HepG2 (cell line): ENCODE results near the gene NKX6-2. TPM values are rescaled to one million over a fixed set of nuclear protein-coding genes. Genes with fewer than 3 reads are reported as not detected.

ENCODE experiments used
- ATAC-seq: fragments of 200-7000 bp; cut with Tn5 transposase; 3 replicates; pipeline ENCODE4 v1.9.1; 2020; ENCODE audit warnings: mild to moderate bottlenecking, moderate library complexity
- BruUV-seq: library from RNA; stranded (reverse); fragments of 400-500 nt; replicated peaks from 2 replicates; lab custom pipeline; 2021; lab: Mats Ljungman, UMichigan
- CTCF ChIA-PET: fragments of 300-600 bp; formaldehyde crosslinking; extraction: SDS; loops from one replicate; lab custom pipeline; 2021; ENCODE audit warnings: low total read pairs, inconsistent platforms, low intra/inter-chr PET ratio; lab: Yijun Ruan, JAX
- POLR2A ChIA-PET: fragments of 350-600 bp; sonication (Branson Sonifier 250); formaldehyde crosslinking; loops from one replicate; lab custom pipeline; 2020; ENCODE audit warnings: antibody characterized with exemption, inconsistent platforms; lab: Yijun Ruan, JAX
- DNase-seq: peaks from one replicate; pipeline ENCODE4 v3.0.0-alpha.2; 2015; ENCODE audit warnings: low spot score
- FAIRE-seq: peaks from 3 replicates; lab custom pipeline; 2011; peaks lifted over from hg19 to GRCh38; lab: Jason Lieb, UNC
- H2AFZ ChIP-seq: one replicate; pipeline ENCODE4 v1.6.1; 2011; ENCODE audit warnings: low read length, inconsistent platforms
- H3K27ac ChIP-seq: fragments of 300-600 bp; 3 replicates; pipeline ENCODE4 v1.8.0; 2011; ENCODE audit warnings: mixed run types, mild to moderate bottlenecking, mixed read lengths, low read length, inconsistent platforms; ENCODE audit not compliant: insufficient read depth; ENCODE audit errors: extremely low read length
- H3K27me3 ChIP-seq, 2 experiments: fragments of 200-600 bp in 1 of 2; 2 replicates in 1 of 2; 3 replicates in 1 of 2; pipeline versions ENCODE4 v1.6.0 to v1.8.0; 2011; ENCODE audit warnings: low read length in 2 of 2, mild to moderate bottlenecking in 2 of 2, moderate library complexity in 2 of 2, inconsistent platforms in 1 of 2; ENCODE audit not compliant: insufficient read depth in 2 of 2, control insufficient read depth in 1 of 2
- H3K36me3 ChIP-seq, 2 experiments: fragments of 200-600 bp in 1 of 2; replicated peaks in 1 of 2; 2 replicates in 1 of 2; 3 replicates in 1 of 2; pipeline versions ENCODE4 v1.5.1 to v1.8.0; 2011; ENCODE audit warnings: low read length in 2 of 2, inconsistent platforms in 1 of 2; ENCODE audit not compliant: insufficient read depth in 2 of 2, control insufficient read depth in 1 of 2
- H3K4me1 ChIP-seq: 2 replicates; pipeline ENCODE4 v1.5.1; 2012; ENCODE audit warnings: low read length, inconsistent platforms; ENCODE audit not compliant: insufficient read depth
- H3K4me2 ChIP-seq: 2 replicates; pipeline ENCODE4 v1.6.0; 2011; ENCODE audit warnings: low read depth, low read length, inconsistent platforms
- H3K4me3 ChIP-seq, 3 experiments: fragments of 200-600 bp in 1 of 3; sonication (generic), shearing (Covaris generic) in 1 of 3; replicated peaks in 1 of 3; 2 replicates each; pipeline ENCODE4 v1.5.1; 2011 to 2016; ENCODE audit warnings: low read length in 3 of 3, inconsistent platforms in 2 of 3, low read depth in 2 of 3, mild to moderate bottlenecking in 2 of 3, control low read depth in 1 of 3, mixed read lengths in 1 of 3; ENCODE audit not compliant: insufficient read depth in 1 of 3
- H3K79me2 ChIP-seq: one replicate; pipeline ENCODE4 v1.6.1; 2011; ENCODE audit warnings: low read length, inconsistent platforms; ENCODE audit not compliant: insufficient read depth
- H3K9ac ChIP-seq: 2 replicates; pipeline ENCODE4 v1.6.0; 2011; ENCODE audit warnings: mild to moderate bottlenecking, low read depth, low read length, inconsistent platforms; ENCODE audit not compliant: insufficient read depth
- H3K9me3 ChIP-seq: 2 replicates; pipeline ENCODE4 v1.5.1; 2012; ENCODE audit warnings: mild to moderate bottlenecking, low read length
- H4K20me1 ChIP-seq: 2 replicates; pipeline ENCODE4 v1.6.0; 2011; ENCODE audit warnings: inconsistent platforms, mild to moderate bottlenecking, low read length, moderate library complexity; ENCODE audit not compliant: insufficient read depth
- HDAC6 ChIP-seq: fragments of 200-600 bp; sonication (generic); IDR thresholded peaks from 2 replicates; pipeline ENCODE4 v1.7.0; 2017; ENCODE audit warnings: mild to moderate bottlenecking, antibody characterized with exemption, low read length, low read depth
- HNRNPK ChIP-seq: fragments of 200-400 bp; formaldehyde crosslinking; IDR thresholded peaks from 2 replicates; pipeline ENCODE4 v1.6.1; 2018; ENCODE audit warnings: low read length, low read depth, moderate library complexity, mild to moderate bottlenecking; ENCODE audit not compliant: poor library complexity, severe bottlenecking
- PHF5A ChIP-seq: IDR thresholded peaks from one replicate; pipeline ENCODE4 v1.6.1; 2018; ENCODE audit warnings: low read depth, missing genetic modification reagents; ENCODE audit not compliant: unreplicated experiment
- RARA ChIP-seq: IDR thresholded peaks from 2 replicates; pipeline ENCODE4 v1.6.1; 2016; ENCODE audit warnings: missing genetic modification reagents, missing compliant biosample characterization
- SIN3B ChIP-seq: fragments of 150-350 bp; IDR thresholded peaks from 2 replicates; pipeline ENCODE4 v1.6.1; 2014; ENCODE audit warnings: low read length
- ZNF224 ChIP-seq: sonication (generic); formaldehyde crosslinking; IDR thresholded peaks from 2 replicates; pipeline ENCODE4 v1.5.0; 2020; ENCODE audit warnings: mild to moderate bottlenecking, missing genetic modification reagents
- ZNF460 ChIP-seq: sonication (generic); formaldehyde crosslinking; IDR thresholded peaks from 2 replicates; pipeline ENCODE4 v1.5.1; 2020; ENCODE audit warnings: missing genetic modification reagents, mild to moderate bottlenecking, borderline replicate concordance
- ZNF660 ChIP-seq: sonication (generic); formaldehyde crosslinking; IDR thresholded peaks from 2 replicates; pipeline ENCODE4 v1.5.1; 2020; ENCODE audit warnings: mild to moderate bottlenecking, low read depth, missing genetic modification reagents, borderline replicate concordance
- WGBS: methylation state at CpG from one replicate; pipeline ENCODE4 v1.1.6; 2017; ENCODE audit warnings: low lambda C conversion rate; 5-methylcytosine and 5-hydroxymethylcytosine counted together
- in situ Hi-C: cut with HindIII; loops from 2 replicates; pipeline ENCODE4 v1.10.0; 2017; ENCODE audit warnings: low pct_unique_long_range_greater_than_20kb; ENCODE audit not compliant: extremely low pct_ligation_motif_present
- intact Hi-C: fragments of 100-400 bp; cut with micrococcal nuclease; formaldehyde crosslinking; loops from one replicate; pipeline ENCODE4 v1.10.0; 2022; ENCODE audit not compliant: unreplicated experiment
- polyA plus RNA-seq, 8 experiments: library from polyadenylated mRNA; depleted of rRNA in 3 of 8; stranded (reverse) in 7 of 8; unstranded in 1 of 8; fragments of >200 nt; fragmentation: Illumina TruSeq in 4 of 8; extraction: Trizol in 4 of 8; gene quantifications; 2 replicates each; pipeline versions ENCODE4 v1.2.1 to v1.2.3, GENCODE V29; 2011 to 2016; ENCODE audit warnings: low read depth in 4 of 8, missing spikeins in 1 of 8, mixed read lengths in 1 of 8; ENCODE audit not compliant: insufficient read depth in 1 of 8
- total RNA-seq, 5 experiments: library from RNA; depleted of rRNA; stranded (reverse); fragments of >200 nt; fragmentation: Illumina TruSeq; extraction: Trizol; gene quantifications; 2 replicates each; pipeline ENCODE4 v1.2.3, GENCODE V29; 2016; ENCODE audit warnings: low read depth in 1 of 5
- TF ChIP-seq, protein P1 (sequence below): sonication (generic); formaldehyde crosslinking; conservative IDR thresholded peaks from 2 replicates; pipeline ENCODE4 v1.8.0; 2022; ENCODE audit warnings: mild to moderate bottlenecking, moderate library complexity, missing genetic modification reagents
- TF ChIP-seq, protein P2 (sequence below): sonication (generic); formaldehyde crosslinking; IDR thresholded peaks from 2 replicates; pipeline ENCODE4 v1.4.0; 2020; ENCODE audit warnings: missing genetic modification reagents
- TF ChIP-seq, protein P3 (sequence below): sonication (generic); formaldehyde crosslinking; IDR thresholded peaks from 2 replicates; pipeline ENCODE4 v1.5.0; 2020; ENCODE audit warnings: mild to moderate bottlenecking, missing genetic modification reagents, borderline replicate concordance

The NKX6-2 gene
- total and polyA plus RNA-seq, 2 of the 13 experiments (the other 11 are each of a cell fraction or from before 2014, with no cell fraction given), result not detected

DNA sequence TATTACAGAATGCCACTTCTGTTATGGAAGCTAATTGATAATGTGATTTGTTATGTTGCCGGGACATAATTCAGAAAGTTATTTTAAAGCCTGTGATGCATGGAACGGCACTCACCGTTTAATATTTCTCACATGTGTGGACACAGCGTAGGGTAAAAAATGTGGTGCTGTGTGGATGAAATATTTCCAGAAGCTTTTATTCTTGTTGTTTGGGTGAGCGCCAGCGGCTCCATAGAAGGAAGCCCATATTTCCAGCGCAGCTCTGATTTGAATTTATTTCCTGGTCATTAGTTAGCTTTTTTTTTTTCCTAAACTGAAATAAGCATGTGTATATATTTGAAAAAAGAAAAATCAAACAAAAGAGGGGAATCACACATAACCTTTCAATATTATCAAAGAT, 20.2 kb upstream of the NKX6-2 start:
- Histone ChIP-seq H3K9me3 (no peaks in the 10 kb centered on the region), H3K4me2 (no peak overlapping the region), H3K9ac (no peak overlapping the region), H3K36me3 (no peaks in the 10 kb centered on the region), H3K27ac (no peak overlapping the region), H3K4me1 (no peaks in the 10 kb centered on the region), H2AFZ (no peak overlapping the region), H3K27me3 (peaks cover 7 to 58% of the 10 kb centered on the region in 2 experiments; a peak in 4 of 5 replicates), H3K79me2 (no peaks in the 10 kb centered on the region), H4K20me1 (no peaks in the 10 kb centered on the region), H3K4me3 (no peak overlapping the region)
- ATAC-seq, result no peak
- POLR2A ChIA-PET, result no interaction called here
- DNase-seq, result no peak
- no peak for FAIRE-seq
- intact Hi-C loops (no loop called here), in situ Hi-C loops (no loop called here)
- 50% methylated on average over 7 of the region's 7 CpGs for WGBS
- no TSS peak for BruUV-seq
- CTCF ChIA-PET, result no interaction called here
- TF ChIP-seq HNRNPK, result no peak
- TF ChIP-seq ZNF660 (CRISPR knock-in tag), result no peak
- TF ChIP-seq PHF5A (CRISPR knock-in tag), result no peak
- TF ChIP-seq ZNF460 (CRISPR knock-in tag), result no peak
- no peak for TF ChIP-seq HDAC6
- no peak for TF ChIP-seq SIN3B
- TF ChIP-seq, protein P1, sequence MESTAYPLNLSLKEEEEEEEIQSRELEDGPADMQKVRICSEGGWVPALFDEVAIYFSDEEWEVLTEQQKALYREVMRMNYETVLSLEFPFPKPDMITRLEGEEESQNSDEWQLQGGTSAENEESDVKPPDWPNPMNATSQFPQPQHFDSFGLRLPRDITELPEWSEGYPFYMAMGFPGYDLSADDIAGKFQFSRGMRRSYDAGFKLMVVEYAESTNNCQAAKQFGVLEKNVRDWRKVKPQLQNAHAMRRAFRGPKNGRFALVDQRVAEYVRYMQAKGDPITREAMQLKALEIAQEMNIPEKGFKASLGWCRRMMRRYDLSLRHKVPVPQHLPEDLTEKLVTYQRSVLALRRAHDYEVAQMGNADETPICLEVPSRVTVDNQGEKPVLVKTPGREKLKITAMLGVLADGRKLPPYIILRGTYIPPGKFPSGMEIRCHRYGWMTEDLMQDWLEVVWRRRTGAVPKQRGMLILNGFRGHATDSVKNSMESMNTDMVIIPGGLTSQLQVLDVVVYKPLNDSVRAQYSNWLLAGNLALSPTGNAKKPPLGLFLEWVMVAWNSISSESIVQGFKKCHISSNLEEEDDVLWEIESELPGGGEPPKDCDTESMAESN (CRISPR knock-in tag), result no peak
- TF ChIP-seq, protein P2, sequence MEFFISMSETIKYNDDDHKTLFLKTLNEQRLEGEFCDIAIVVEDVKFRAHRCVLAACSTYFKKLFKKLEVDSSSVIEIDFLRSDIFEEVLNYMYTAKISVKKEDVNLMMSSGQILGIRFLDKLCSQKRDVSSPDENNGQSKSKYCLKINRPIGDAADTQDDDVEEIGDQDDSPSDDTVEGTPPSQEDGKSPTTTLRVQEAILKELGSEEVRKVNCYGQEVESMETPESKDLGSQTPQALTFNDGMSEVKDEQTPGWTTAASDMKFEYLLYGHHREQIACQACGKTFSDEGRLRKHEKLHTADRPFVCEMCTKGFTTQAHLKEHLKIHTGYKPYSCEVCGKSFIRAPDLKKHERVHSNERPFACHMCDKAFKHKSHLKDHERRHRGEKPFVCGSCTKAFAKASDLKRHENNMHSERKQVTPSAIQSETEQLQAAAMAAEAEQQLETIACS (CRISPR knock-in tag), result no peak
- TF ChIP-seq, protein P3, sequence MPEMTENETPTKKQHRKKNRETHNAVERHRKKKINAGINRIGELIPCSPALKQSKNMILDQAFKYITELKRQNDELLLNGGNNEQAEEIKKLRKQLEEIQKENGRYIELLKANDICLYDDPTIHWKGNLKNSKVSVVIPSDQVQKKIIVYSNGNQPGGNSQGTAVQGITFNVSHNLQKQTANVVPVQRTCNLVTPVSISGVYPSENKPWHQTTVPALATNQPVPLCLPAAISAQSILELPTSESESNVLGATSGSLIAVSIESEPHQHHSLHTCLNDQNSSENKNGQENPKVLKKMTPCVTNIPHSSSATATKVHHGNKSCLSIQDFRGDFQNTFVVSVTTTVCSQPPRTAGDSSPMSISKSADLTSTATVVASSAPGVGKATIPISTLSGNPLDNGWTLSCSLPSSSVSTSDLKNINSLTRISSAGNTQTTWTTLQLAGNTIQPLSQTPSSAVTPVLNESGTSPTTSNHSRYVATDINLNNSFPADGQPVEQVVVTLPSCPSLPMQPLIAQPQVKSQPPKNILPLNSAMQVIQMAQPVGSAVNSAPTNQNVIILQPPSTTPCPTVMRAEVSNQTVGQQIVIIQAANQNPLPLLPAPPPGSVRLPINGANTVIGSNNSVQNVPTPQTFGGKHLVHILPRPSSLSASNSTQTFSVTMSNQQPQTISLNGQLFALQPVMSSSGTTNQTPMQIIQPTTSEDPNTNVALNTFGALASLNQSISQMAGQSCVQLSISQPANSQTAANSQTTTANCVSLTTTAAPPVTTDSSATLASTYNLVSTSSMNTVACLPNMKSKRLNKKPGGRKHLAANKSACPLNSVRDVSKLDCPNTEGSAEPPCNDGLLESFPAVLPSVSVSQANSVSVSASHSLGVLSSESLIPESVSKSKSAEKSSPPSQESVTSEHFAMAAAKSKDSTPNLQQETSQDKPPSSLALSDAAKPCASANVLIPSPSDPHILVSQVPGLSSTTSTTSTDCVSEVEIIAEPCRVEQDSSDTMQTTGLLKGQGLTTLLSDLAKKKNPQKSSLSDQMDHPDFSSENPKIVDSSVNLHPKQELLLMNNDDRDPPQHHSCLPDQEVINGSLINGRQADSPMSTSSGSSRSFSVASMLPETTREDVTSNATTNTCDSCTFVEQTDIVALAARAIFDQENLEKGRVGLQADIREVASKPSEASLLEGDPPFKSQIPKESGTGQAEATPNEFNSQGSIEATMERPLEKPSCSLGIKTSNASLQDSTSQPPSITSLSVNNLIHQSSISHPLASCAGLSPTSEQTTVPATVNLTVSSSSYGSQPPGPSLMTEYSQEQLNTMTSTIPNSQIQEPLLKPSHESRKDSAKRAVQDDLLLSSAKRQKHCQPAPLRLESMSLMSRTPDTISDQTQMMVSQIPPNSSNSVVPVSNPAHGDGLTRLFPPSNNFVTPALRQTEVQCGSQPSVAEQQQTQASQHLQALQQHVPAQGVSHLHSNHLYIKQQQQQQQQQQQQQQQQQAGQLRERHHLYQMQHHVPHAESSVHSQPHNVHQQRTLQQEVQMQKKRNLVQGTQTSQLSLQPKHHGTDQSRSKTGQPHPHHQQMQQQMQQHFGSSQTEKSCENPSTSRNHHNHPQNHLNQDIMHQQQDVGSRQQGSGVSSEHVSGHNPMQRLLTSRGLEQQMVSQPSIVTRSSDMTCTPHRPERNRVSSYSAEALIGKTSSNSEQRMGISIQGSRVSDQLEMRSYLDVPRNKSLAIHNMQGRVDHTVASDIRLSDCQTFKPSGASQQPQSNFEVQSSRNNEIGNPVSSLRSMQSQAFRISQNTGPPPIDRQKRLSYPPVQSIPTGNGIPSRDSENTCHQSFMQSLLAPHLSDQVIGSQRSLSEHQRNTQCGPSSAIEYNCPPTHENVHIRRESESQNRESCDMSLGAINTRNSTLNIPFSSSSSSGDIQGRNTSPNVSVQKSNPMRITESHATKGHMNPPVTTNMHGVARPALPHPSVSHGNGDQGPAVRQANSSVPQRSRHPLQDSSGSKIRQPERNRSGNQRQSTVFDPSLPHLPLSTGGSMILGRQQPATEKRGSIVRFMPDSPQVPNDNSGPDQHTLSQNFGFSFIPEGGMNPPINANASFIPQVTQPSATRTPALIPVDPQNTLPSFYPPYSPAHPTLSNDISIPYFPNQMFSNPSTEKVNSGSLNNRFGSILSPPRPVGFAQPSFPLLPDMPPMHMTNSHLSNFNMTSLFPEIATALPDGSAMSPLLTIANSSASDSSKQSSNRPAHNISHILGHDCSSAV, result no peak
- TF ChIP-seq RARA (CRISPR knock-in tag), result no peak
- TF ChIP-seq ZNF224 (CRISPR knock-in tag), result no peak
